Tibial nerve (tissue), 3 donors: Measurements from ENCODE around the gene PCBP3.

Source experiments
- POLR2A ChIP-seq, 2 donors: fragments of 450-650 bp; IDR thresholded peaks; one replicate each; pipeline ENCODE4 v1.6.1; 2017; ENCODE audit warnings: antibody characterized with exemption in 2 of 2, mild to moderate bottlenecking in 2 of 2, moderate library complexity in 2 of 2
- TF ChIP-seq, protein P1 (sequence below), 5 experiments: fragments of 200-600 bp in 3 of 5; fragments of 450-650 bp in 2 of 5; sonication (generic) in 3 of 5; IDR thresholded peaks; one replicate each; pipeline ENCODE4 v1.5.1; 2016 to 2019; ENCODE audit warnings: antibody characterized with exemption in 5 of 5, mild to moderate bottlenecking in 3 of 5, moderate library complexity in 2 of 5

GRCh38 chr21:45827881-45828579 lies 184.5 kb downstream of the PCBP3 start:
- no peak for TF ChIP-seq POLR2A (IDR thresholded peaks at IDR 0.05)
- TF ChIP-seq, protein P1, sequence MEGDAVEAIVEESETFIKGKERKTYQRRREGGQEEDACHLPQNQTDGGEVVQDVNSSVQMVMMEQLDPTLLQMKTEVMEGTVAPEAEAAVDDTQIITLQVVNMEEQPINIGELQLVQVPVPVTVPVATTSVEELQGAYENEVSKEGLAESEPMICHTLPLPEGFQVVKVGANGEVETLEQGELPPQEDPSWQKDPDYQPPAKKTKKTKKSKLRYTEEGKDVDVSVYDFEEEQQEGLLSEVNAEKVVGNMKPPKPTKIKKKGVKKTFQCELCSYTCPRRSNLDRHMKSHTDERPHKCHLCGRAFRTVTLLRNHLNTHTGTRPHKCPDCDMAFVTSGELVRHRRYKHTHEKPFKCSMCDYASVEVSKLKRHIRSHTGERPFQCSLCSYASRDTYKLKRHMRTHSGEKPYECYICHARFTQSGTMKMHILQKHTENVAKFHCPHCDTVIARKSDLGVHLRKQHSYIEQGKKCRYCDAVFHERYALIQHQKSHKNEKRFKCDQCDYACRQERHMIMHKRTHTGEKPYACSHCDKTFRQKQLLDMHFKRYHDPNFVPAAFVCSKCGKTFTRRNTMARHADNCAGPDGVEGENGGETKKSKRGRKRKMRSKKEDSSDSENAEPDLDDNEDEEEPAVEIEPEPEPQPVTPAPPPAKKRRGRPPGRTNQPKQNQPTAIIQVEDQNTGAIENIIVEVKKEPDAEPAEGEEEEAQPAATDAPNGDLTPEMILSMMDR (IDR thresholded peaks at IDR 0.05), result no peak
